ENCODE measurements around the gene GINS1. TPM values are rescaled to one million over a fixed set of nuclear protein-coding genes. Genes with fewer than 3 reads are reported as not detected.

Gene GINS1
- total and polyA plus RNA-seq, 10 donors: 0.85 to 3.9 (median 2.7) TPM

- no peaks in the 10 kb centered on the region for H3K27me3 ChIP-seq (replicated peaks in 1 of 7)
- H3K4me3 ChIP-seq: no peak overlapping the region
- intact Hi-C loops (cut with DNase I; ENCODE audit: low total_unique reads): no loop called here
- no peaks in the 10 kb centered on the region for H3K9me3 ChIP-seq
- 80 to 100% (median 96%) methylated on average over 2 of the region's 2 CpGs for WGBS, 5 donors
- TF ChIP-seq POLR2A (IDR thresholded peaks at IDR 0.05) (no peak), CTCF (IDR thresholded peaks at IDR 0.05 in 8 of 11, conservative IDR thresholded peaks at IDR 0.05 in 3 of 11) (no peak), POLR2AphosphoS5 (IDR thresholded peaks at IDR 0.05) (no peak)
- H3K27ac ChIP-seq: no peak overlapping the region
- DNase-seq: no peak
- peaks cover 0 to 12% (median 8%) of the 10 kb centered on the region in 6 donors for H3K4me1 ChIP-seq
- H3K36me3 ChIP-seq: no peaks in the 10 kb centered on the region
These were observed 42.4 kb upstream of the GINS1 start for GRCh38 chr20:25364879-25365699.

- Histone ChIP-seq H3K36me3 (no peaks in the 10 kb centered on the region), H3K4me3 (no peak overlapping the region), H3K27me3 (replicated peaks in 1 of 7) (no peaks in the 10 kb centered on the region), H3K4me1 (peaks cover 0 to 7% (median 0%) of the 10 kb centered on the region in 6 donors), H3K9me3 (peaks cover 0 to 6% (median 0%) of the 10 kb centered on the region in 8 donors), H3K27ac (no peak overlapping the region)
- intact Hi-C loops (cut with DNase I; ENCODE audit: low total_unique reads): no loop called here
- TF ChIP-seq POLR2A (IDR thresholded peaks at IDR 0.05) (no peak), POLR2AphosphoS5 (IDR thresholded peaks at IDR 0.05) (no peak), CTCF (IDR thresholded peaks at IDR 0.05 in 8 of 11, conservative IDR thresholded peaks at IDR 0.05 in 3 of 11) (no peak)
- 96 to 98% (median 97%) methylated on average over 10 of the region's 10 CpGs for WGBS, 5 donors
- no peak for DNase-seq
These were observed 38.9 kb upstream of the GINS1 start for GRCh38 chr20:25368526-25368925.

GRCh38 chr20:25368976-25369375 is 38.5 kb upstream of the GINS1 start:
- Histone ChIP-seq H3K4me1 (peaks cover 0 to 7% (median 0%) of the 10 kb centered on the region in 6 donors), H3K4me3 (no peak overlapping the region), H3K9me3 (peaks cover 0 to 6% (median 0%) of the 10 kb centered on the region in 8 donors), H3K36me3 (no peaks in the 10 kb centered on the region), H3K27ac (no peak overlapping the region), H3K27me3 (replicated peaks in 1 of 7) (no peaks in the 10 kb centered on the region)
- WGBS, 5 donors: 95 to 99% (median 96%) methylated on average over 5 of the region's 5 CpGs
- TF ChIP-seq CTCF (IDR thresholded peaks at IDR 0.05 in 8 of 11, conservative IDR thresholded peaks at IDR 0.05 in 3 of 11) (no peak), POLR2A (IDR thresholded peaks at IDR 0.05) (no peak), POLR2AphosphoS5 (IDR thresholded peaks at IDR 0.05) (no peak)
- DNase-seq: no peak
- intact Hi-C loops (cut with DNase I; ENCODE audit: low total_unique reads): no loop called here

GRCh38 chr20:25369529-25369928 is 37.9 kb upstream of the GINS1 start:
- Histone ChIP-seq H3K4me1 (peaks cover 0 to 7% (median 0%) of the 10 kb centered on the region in 6 donors), H3K27ac (no peak overlapping the region), H3K4me3 (no peak overlapping the region), H3K36me3 (no peaks in the 10 kb centered on the region), H3K9me3 (peaks cover 0 to 6% (median 0%) of the 10 kb centered on the region in 8 donors), H3K27me3 (replicated peaks in 1 of 7) (no peaks in the 10 kb centered on the region)
- TF ChIP-seq POLR2A (IDR thresholded peaks at IDR 0.05): no peak
- TF ChIP-seq POLR2AphosphoS5 (IDR thresholded peaks at IDR 0.05): no peak
- TF ChIP-seq CTCF (IDR thresholded peaks at IDR 0.05 in 8 of 11, conservative IDR thresholded peaks at IDR 0.05 in 3 of 11): no peak
- intact Hi-C loops (cut with DNase I; ENCODE audit: low total_unique reads): no loop called here
- no peak for DNase-seq
- WGBS, 5 donors: 82 to 91% (median 87%) methylated on average over 8 of the region's 8 CpGs
